GM18858 (cell line): ENCODE data around the gene DGCR6.
"Not testable (repeated sequence)": the region's sequence is repeated elsewhere in the genome, so short reads cannot be mapped to it uniquely, and the experiment has no call there.

Experiments used
- ATAC-seq: cut with Tn5 transposase; IDR thresholded peaks from one replicate; pipeline ENCODE4 v1.9.1; 2021; ENCODE audit not compliant: unreplicated experiment

The DGCR6 gene

GRCh38 chr22:18959741-18960140, 53.6 kb downstream of the DGCR6 start:
- not testable (repeated sequence) for ATAC-seq

GRCh38 chr22:18960166-18960820, 54.2 kb downstream of the DGCR6 start:
- not testable (repeated sequence) for ATAC-seq

GRCh38 chr22:18961201-18961600, 55.1 kb downstream of the DGCR6 start:
- not testable (repeated sequence) for ATAC-seq
